Activated effector memory CD4-positive, alpha-beta T cell treated with anti-CD3 and anti-CD28 coated beads, Interleukin-2, amount 50 U/mL, for 16 hours (primary cell): ENCODE data around the gene RACK1.
A peak's percentile ranks its signal among the peaks of the same experiment; 100 is the strongest.

ENCODE experiments used
- DNase-seq: peaks from one replicate; pipeline ENCODE4 v3.0.0-alpha.2; 2020

RACK1 gene

DNA sequence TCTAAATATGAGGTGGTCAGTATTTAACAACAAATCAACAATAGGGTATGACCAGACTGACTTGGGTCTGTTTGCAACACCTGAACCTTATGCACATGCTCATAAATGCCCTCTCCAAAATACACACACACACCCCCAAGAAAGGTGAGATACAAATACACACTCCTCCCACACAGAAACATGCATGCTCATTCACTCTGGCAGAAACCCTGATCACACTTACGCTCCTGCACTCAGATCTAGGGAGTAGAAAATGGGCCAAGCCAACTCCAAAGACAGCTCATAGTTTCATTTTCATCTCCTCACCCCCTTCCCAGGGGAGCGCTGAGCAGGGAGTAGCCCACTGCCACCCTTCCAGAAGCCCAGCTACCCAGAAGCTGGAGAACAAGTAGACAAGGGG lies 50.0 kb downstream of the RACK1 start:
- no peak for DNase-seq

DNA sequence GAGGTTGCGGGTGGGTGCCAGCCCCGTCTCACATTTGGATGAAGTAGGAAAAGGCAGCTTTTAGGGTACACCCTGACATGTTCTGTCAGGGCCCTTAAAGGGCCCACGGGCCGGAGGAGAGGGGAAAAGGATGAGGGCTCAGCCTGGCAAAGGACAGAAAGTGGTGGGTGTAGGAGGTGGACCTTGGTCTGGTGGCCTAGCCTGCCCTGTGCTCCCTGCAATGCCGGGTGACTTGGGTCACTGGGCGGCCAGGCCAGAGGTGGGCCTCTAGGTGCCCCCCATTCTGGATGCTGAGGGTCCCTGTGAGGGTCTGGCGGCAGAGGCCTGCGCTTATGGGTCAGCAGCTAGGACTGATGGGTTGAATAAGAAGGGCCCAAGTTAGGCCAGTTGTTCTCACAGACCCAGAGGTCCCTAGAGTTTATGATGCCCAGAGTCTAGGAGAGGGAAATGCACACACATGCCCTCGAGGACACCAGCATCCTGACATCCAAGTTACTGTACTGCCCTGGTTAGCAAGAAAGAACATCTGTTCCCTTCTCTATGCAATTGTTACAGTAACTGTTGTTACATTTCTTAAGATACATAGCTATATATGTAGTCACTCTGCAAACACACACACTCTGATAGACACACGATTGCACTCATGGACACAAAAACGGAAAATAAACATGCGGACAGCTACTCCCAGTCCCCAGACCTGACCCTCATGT lies 51.2 kb downstream of the RACK1 start:
- no peak for DNase-seq

DNA sequence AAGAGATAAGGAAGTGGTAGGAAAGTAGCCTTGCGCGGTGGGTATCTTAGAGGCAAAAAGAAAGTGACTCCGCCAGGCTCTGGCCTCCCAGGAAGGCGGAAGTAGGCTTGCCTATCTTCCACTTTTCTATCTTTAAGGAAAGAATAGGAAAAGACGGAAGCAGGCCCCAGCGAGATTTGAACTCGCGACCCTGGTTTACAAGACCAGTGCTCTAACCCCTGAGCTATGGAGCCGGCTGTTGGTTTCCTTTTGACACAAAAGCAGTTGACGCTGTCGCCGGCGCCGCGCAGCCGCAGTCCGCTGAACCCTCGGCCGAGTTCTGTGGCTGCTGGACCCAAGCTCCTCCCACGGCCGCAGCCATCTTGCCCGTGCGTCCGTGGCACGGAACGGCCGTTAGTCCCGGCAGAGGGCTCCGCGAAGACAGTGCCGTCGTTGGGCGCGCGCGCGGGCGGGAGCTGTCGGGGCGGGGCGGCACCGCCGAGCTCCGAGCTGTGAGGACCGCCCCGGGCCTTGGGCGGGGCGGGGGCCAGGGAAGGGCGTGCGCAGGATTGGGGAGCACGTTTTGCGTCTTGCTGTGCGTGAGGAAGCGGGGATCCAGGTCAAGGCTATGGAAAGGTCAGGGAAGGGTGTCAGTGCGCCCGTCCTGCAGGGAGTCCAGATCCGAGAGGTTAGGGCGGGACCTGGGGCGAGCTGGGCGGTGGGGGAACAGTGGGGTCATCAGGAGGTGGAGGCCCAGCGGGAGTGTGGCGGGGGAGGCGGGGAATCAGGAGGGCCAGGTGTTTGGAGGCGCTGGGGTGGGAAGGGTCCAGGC lies 52.0 kb downstream of the RACK1 start:
- DNase-seq: peak; percentile 99

DNA sequence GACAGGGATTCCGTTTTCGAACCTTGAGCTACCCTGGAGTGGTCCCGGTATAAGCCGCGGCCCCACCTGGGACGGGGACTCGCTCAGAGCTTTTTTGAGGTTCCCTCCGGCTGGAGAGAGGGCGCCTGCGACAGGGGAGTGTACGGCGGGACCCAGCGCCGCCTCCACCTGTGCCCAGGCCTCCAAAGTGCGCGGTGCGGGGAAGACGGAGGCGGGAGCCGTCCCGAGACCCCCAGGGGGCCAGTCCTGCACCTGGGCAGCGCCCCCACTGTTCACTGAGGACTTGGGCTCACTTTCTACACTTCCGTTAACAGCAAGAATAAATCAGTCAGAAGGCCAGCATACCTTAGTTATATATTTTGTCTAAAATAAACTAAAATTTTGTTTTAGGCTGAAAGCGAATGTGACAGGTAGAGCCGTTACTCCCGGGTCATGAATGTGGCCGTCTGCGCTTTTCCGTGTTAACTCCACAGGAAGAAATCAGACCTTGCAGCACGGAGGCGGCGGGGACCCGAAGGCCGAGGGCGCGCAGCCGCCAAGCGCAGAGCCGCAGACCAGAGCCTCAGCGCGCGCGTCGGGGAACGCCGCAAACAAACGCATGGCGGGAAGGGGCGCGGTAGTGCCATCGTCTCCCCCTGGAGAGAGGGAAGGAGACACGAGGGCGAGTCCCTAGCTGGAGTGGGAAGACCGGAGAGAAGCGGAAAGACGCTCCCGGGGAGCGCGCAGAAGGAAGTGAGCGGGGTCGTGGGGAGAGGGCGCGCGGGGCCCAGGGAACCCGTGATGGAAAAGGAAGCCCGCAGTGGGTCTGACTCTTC lies 52.8 kb downstream of the RACK1 start:
- DNase-seq: peak; percentile 83

DNA sequence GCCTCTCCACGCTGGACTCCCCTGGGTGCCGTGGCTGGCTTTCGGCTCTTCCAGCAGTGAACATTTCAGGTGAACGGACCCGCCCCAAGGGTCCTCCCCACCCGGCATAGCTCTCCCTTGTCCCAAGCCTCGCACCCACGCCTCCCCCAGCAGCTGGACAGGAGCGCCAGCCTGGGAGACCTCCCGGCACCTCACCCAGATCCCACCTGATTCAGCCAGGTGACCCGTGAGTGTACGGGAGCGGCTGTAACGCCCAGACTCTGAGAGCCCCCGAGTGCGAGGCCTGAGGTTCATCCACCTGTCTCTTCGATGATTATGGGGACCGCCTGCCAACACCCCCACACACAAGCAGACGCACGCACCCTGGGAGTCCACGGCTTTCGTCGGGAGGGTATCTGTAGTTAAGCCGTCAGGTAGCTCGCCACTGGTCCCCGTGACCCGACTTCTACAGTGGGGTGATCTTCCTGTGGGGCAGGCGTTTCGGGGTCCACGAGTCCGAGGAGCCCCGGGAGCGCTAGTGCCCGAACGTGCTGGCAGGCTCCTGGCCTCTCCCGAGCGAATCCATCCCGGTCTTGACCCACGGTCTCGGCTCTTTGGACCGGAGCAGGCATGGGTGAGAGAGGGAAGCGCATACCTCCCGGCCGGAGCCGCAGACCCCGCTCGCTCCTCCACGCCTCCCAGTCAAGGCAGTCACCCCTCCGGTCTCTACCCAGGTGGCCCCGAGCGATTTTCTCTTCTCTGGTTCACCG lies 53.6 kb downstream of the RACK1 start:
- DNase-seq: peak; percentile 83

GRCh38 chr5:181189363-181189961 lies 54.2 kb downstream of the RACK1 start:
- DNase-seq: peak; percentile 87

DNA sequence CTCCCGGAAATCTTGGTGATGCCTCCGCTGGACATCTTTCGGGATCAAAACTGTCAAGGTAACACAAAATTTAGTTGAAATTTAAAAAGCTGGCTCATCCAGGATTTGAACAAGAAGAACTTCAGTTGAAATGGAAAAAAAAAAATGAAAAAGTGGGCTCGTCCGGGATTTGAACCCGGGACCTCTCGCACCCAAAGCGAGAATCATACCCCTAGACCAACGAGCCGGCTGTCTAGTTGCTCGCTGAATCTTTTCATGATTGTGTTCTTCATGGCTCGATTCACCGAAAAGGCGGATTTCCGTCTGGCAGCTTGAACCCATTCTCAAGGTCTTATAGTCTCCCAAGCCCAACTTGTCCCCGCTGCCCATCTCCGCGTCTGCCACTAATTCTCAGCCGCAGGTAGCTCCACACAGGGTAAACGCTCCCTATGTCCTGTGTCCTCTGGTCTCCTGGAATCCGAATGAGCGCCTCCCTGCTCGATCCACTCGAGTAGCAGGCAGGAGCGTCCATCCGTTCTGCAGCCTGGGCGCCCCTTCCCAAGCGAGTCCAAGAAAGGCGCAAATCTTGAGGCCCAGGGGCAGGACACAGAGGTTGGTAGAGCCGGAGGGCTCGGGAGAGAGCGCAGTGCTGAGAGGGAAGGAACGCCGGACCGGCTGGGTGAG lies 54.9 kb downstream of the RACK1 start:
- peak; percentile 93 for DNase-seq

GRCh38 chr5:181187500-181188213 lies 56.0 kb downstream of the RACK1 start:
- peak; percentile 80 for DNase-seq

GRCh38 chr5:181186986-181187499 lies 56.7 kb downstream of the RACK1 start:
- no peak for DNase-seq
